Neuron (in vitro differentiated cells): Measurements from ENCODE around the gene ZNF182.
"Not testable (repeated sequence)": the region's sequence is repeated elsewhere in the genome, so short reads cannot be mapped to it uniquely, and the experiment has no call there.

ENCODE experiments used
- H2AFZ ChIP-seq: one replicate; pipeline ENCODE4 v1.6.1; 2013; ENCODE audit warnings: low read depth, mild to moderate bottlenecking, inconsistent platforms, low read length, moderate library complexity
- H3K27me3 ChIP-seq: one replicate; pipeline ENCODE4 v1.6.1; 2013; ENCODE audit warnings: low read length; ENCODE audit not compliant: insufficient read depth
- H3K36me3 ChIP-seq: one replicate; pipeline ENCODE4 v1.6.1; 2013; ENCODE audit warnings: low read length; ENCODE audit not compliant: insufficient read depth
- H3K4me1 ChIP-seq: one replicate; pipeline ENCODE4 v1.6.1; 2013; ENCODE audit warnings: low read length; ENCODE audit not compliant: insufficient read depth
- H3K4me3 ChIP-seq: 2 replicates; pipeline ENCODE4 v1.5.1; 2013; ENCODE audit warnings: mild to moderate bottlenecking, low read length, moderate library complexity
- H3K9me3 ChIP-seq: one replicate; pipeline ENCODE4 v1.6.1; 2013; ENCODE audit warnings: low read length

ZNF182 gene

GRCh38 chrX:47933946-47934345 lies 69.8 kb downstream of the ZNF182 start:
- Histone ChIP-seq H3K9me3 (no peaks in the 10 kb centered on the region), H2AFZ (no peak overlapping the region), H3K36me3 (no peaks in the 10 kb centered on the region), H3K4me1 (no peaks in the 10 kb centered on the region), H3K27me3 (no peaks in the 10 kb centered on the region), H3K4me3 (no peak overlapping the region)

GRCh38 chrX:47931970-47932369 lies 71.8 kb downstream of the ZNF182 start:
- H2AFZ ChIP-seq, H3K27me3 ChIP-seq, H3K4me3 ChIP-seq, H3K9me3 ChIP-seq, H3K4me1 ChIP-seq, H3K36me3 ChIP-seq: not testable (repeated sequence)

- Histone ChIP-seq H2AFZ (no peak overlapping the region), H3K27me3 (no peaks in the 10 kb centered on the region), H3K36me3 (no peaks in the 10 kb centered on the region), H3K4me3 (no peak overlapping the region), H3K4me1 (no peaks in the 10 kb centered on the region), H3K9me3 (no peaks in the 10 kb centered on the region)
These were observed 76.6 kb downstream of the ZNF182 start for GRCh38 chrX:47927212-47927611.
